NB4 (cell line): ENCODE results near the gene EPB41L5.
"Not testable (repeated sequence)": the region's sequence is repeated elsewhere in the genome, so short reads cannot be mapped to it uniquely, and the experiment has no call there.

Experiments used
- DNase-seq: peaks from one replicate; pipeline ENCODE4 v3.0.0; 2010; ENCODE audit warnings: low read depth
- H3K4me3 ChIP-seq: one replicate; pipeline ENCODE4 v1.5.1; 2011; ENCODE audit warnings: mild to moderate bottlenecking, low read depth, low read length, moderate library complexity
- CTCF ChIP-seq: IDR thresholded peaks from one replicate; pipeline ENCODE4 v1.5.1; 2012; ENCODE audit warnings: low read depth, low read length
- MAX ChIP-seq: IDR thresholded peaks from 2 replicates; pipeline ENCODE4 v1.6.1; 2011; ENCODE audit warnings: low read depth, low read length
- MYC ChIP-seq: IDR thresholded peaks from 2 replicates; pipeline ENCODE4 v1.6.1; 2011; ENCODE audit warnings: low read depth, low read length
- POLR2A ChIP-seq: IDR thresholded peaks from 2 replicates; pipeline ENCODE4 v1.6.1; 2011; ENCODE audit warnings: mild to moderate bottlenecking; ENCODE audit not compliant: insufficient read length; ENCODE audit errors: extremely low read depth

Gene EPB41L5

GRCh38 chr2:120109186-120110061, 96.5 kb downstream of the EPB41L5 start:
- DNase-seq: peak; percentile 81
- H3K4me3 ChIP-seq: peak overlapping the region; percentile 22
- TF ChIP-seq MAX: no peak
- TF ChIP-seq CTCF: peak; percentile 41

GRCh38 chr2:120110062-120110362, 97.1 kb downstream of the EPB41L5 start:
- TF ChIP-seq MAX: no peak
- TF ChIP-seq CTCF: no peak
- TF ChIP-seq MYC: no peak
- no peak for TF ChIP-seq POLR2A
- DNase-seq: no peak
- no peak overlapping the region for H3K4me3 ChIP-seq

- DNase-seq: peak; percentile 87
Observed at GRCh38 chr2:120110507-120110906, 97.6 kb downstream of the EPB41L5 start.

GRCh38 chr2:120111193-120111592, 98.3 kb downstream of the EPB41L5 start:
- TF ChIP-seq MAX: no peak
- no peak for TF ChIP-seq POLR2A
- no peak for TF ChIP-seq MYC
- no peak for TF ChIP-seq CTCF
- peak; percentile 51 for DNase-seq
- no peak overlapping the region for H3K4me3 ChIP-seq

More at GRCh38 chr2:120110507-120110906, 97.6 kb downstream of the EPB41L5 start:
- no peak for TF ChIP-seq MYC
- peak; percentile 6 for TF ChIP-seq CTCF
- no peak for TF ChIP-seq POLR2A
- no peak overlapping the region for H3K4me3 ChIP-seq

- no peak for DNase-seq
- TF ChIP-seq MAX (no peak), POLR2A (no peak), MYC (no peak), CTCF (no peak)
Observed at GRCh38 chr2:120118018-120118417, 105.1 kb downstream of the EPB41L5 start.

GRCh38 chr2:120118471-120118870, 105.6 kb downstream of the EPB41L5 start:
- no peak for DNase-seq
- no peak for TF ChIP-seq MYC
- no peak for TF ChIP-seq CTCF
- TF ChIP-seq MAX: no peak
- no peak for TF ChIP-seq POLR2A

More at GRCh38 chr2:120118018-120118417, 105.1 kb downstream of the EPB41L5 start:
- no peak overlapping the region for H3K4me3 ChIP-seq

GRCh38 chr2:120121337-120121736, 108.5 kb downstream of the EPB41L5 start:
- not testable (repeated sequence) for DNase-seq, H3K4me3 ChIP-seq

More at GRCh38 chr2:120118471-120118870, 105.6 kb downstream of the EPB41L5 start:
- H3K4me3 ChIP-seq: no peak overlapping the region
